Hepatocyte (in vitro differentiated cells): ENCODE measurements around the gene PREX1. TPM values are rescaled to one million over a fixed set of nuclear protein-coding genes. Genes with fewer than 3 reads are reported as not detected.

ENCODE experiments used
- DNase-seq: peaks from one replicate; pipeline ENCODE4 v3.0.0-alpha.2; 2016; ENCODE audit warnings: low spot score
- H2AFZ ChIP-seq: fragments of 200-600 bp; sonication (generic); 2 replicates; pipeline ENCODE4 v1.6.0; 2016; ENCODE audit warnings: antibody characterized with exemption, mild to moderate bottlenecking
- H3K27ac ChIP-seq: fragments of 200-600 bp; sonication (generic); 2 replicates; pipeline ENCODE4 v1.5.1; 2016; ENCODE audit warnings: mild to moderate bottlenecking
- H3K27me3 ChIP-seq: fragments of 200-600 bp; sonication (generic); 2 replicates; pipeline ENCODE4 v1.6.1; 2016
- H3K36me3 ChIP-seq: fragments of 200-600 bp; sonication (generic); replicated peaks from 2 replicates; pipeline ENCODE4 v1.5.1; 2016; ENCODE audit warnings: low read depth; ENCODE audit not compliant: insufficient read depth
- H3K4me1 ChIP-seq: fragments of 200-600 bp; sonication (generic); 2 replicates; pipeline ENCODE4 v1.5.1; 2016; ENCODE audit warnings: mild to moderate bottlenecking, moderate library complexity; ENCODE audit not compliant: insufficient read depth
- H3K4me2 ChIP-seq: fragments of 200-600 bp; sonication (generic); 2 replicates; pipeline ENCODE4 v1.6.0; 2016
- H3K4me3 ChIP-seq: fragments of 200-600 bp; sonication (generic); 2 replicates; pipeline ENCODE4 v1.5.1; 2016; ENCODE audit warnings: mild to moderate bottlenecking
- H3K79me2 ChIP-seq: fragments of 200-600 bp; sonication (generic); 2 replicates; pipeline ENCODE4 v1.6.0; 2017; ENCODE audit warnings: mild to moderate bottlenecking
- H3K9me2 ChIP-seq: fragments of 200-600 bp; sonication (generic); replicated peaks from 2 replicates; pipeline ENCODE4 v1.6.0; 2017; ENCODE audit warnings: mild to moderate bottlenecking; ENCODE audit not compliant: insufficient read depth
- H3K9me3 ChIP-seq: fragments of 200-600 bp; sonication (generic); 2 replicates; pipeline ENCODE4 v1.5.1; 2016; ENCODE audit warnings: low read depth, mild to moderate bottlenecking
- H4K20me1 ChIP-seq: fragments of 200-600 bp; sonication (generic); 2 replicates; pipeline ENCODE4 v1.6.0; 2016; ENCODE audit warnings: mild to moderate bottlenecking; ENCODE audit not compliant: insufficient read depth, poor library complexity, severe bottlenecking
- EZH2 ChIP-seq: fragments of 200-600 bp; sonication (generic); IDR thresholded peaks from 2 replicates; pipeline ENCODE4 v1.6.1; 2016; ENCODE audit warnings: antibody characterized with exemption, mild to moderate bottlenecking, borderline replicate concordance
- EZH2phosphoT487 ChIP-seq: fragments of 200-600 bp; sonication (generic); IDR thresholded peaks from one replicate; pipeline ENCODE4 v1.6.1; 2018; ENCODE audit warnings: antibody characterized with exemption, mild to moderate bottlenecking, low read depth, moderate library complexity; ENCODE audit not compliant: unreplicated experiment, severe bottlenecking
- WGBS: methylation state at CpG from one replicate; pipeline ENCODE4 v1.1.6; 2016; ENCODE audit warnings: low lambda C conversion rate; ENCODE audit errors: missing lambda C conversion rate; 5-methylcytosine and 5-hydroxymethylcytosine counted together
- polyA plus RNA-seq: library from polyadenylated mRNA; unstranded; fragments of >200 nt; fragmentation: Nextera tagmentation; extraction: Ambion mirVana; gene quantifications from 2 replicates; pipeline ENCODE4 v1.2.1, GENCODE V29; 2016
- total RNA-seq: library from RNA; depleted of rRNA; stranded (reverse); fragments of >200 nt; gene quantifications from 2 replicates; pipeline ENCODE4 v1.2.3, GENCODE V29; 2014
- TF ChIP-seq, protein P1 (sequence below): fragments of 200-600 bp; sonication (generic); IDR thresholded peaks from 2 replicates; pipeline ENCODE4 v1.5.1; 2016; ENCODE audit warnings: antibody characterized with exemption, mild to moderate bottlenecking; ENCODE audit not compliant: poor library complexity

The PREX1 gene
- total and polyA plus RNA-seq, 2 experiments from 2014 or later: 1.8 to 2.9 TPM

DNA sequence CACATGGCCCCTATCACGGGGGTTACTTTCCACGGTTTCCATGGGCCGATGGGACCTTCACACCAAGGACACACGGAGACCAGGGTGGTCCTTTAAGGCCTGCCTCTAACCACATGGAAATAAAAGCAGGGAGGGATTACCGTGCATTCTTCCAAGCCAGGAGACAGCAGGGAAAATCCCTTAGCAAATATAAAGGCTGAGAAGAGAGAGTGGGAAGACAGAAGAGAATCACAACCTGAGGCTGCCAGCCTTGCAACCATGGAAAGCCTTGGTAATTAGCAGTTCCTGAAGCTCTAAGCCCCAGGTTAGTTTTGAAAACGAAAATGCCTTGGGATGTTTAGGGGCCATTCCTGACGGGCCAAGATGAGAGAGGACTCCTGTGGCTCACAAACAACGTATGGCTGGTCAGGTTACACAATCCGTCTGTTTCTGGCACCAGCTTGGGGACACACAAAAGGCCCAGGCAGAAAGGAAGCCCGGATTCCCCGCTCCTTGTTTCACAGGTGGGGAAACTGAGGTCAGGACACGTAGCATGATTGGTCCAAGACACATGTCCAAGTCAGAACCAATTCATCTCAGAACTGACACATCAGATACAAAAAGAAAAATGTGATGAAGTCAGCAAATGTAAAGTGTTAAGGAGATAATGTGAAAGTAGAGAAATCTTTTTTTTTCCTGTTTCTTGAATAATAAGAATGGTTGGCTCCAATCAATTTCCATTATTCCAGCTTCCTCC is 2.8 kb downstream of the PREX1 start:
- WGBS: 23% methylated on average over 12 of the region's 12 CpGs
- H3K36me3 ChIP-seq: no peaks in the 10 kb centered on the region
- H3K4me2 ChIP-seq: no peak overlapping the region
- peaks cover 50% of the 10 kb centered on the region for H3K27me3 ChIP-seq
- TF ChIP-seq, protein P1, sequence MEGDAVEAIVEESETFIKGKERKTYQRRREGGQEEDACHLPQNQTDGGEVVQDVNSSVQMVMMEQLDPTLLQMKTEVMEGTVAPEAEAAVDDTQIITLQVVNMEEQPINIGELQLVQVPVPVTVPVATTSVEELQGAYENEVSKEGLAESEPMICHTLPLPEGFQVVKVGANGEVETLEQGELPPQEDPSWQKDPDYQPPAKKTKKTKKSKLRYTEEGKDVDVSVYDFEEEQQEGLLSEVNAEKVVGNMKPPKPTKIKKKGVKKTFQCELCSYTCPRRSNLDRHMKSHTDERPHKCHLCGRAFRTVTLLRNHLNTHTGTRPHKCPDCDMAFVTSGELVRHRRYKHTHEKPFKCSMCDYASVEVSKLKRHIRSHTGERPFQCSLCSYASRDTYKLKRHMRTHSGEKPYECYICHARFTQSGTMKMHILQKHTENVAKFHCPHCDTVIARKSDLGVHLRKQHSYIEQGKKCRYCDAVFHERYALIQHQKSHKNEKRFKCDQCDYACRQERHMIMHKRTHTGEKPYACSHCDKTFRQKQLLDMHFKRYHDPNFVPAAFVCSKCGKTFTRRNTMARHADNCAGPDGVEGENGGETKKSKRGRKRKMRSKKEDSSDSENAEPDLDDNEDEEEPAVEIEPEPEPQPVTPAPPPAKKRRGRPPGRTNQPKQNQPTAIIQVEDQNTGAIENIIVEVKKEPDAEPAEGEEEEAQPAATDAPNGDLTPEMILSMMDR: no peak
- TF ChIP-seq EZH2 (no peak), EZH2phosphoT487 (no peak)
- H3K9me3 ChIP-seq: no peaks in the 10 kb centered on the region
- no peaks in the 10 kb centered on the region for H3K9me2 ChIP-seq
- H4K20me1 ChIP-seq: no peaks in the 10 kb centered on the region
- H3K4me1 ChIP-seq: peaks cover 5% of the 10 kb centered on the region
- no peak overlapping the region for H3K27ac ChIP-seq
- DNase-seq: no peak
- no peaks in the 10 kb centered on the region for H3K79me2 ChIP-seq
- H2AFZ ChIP-seq: no peak overlapping the region
- no peak overlapping the region for H3K4me3 ChIP-seq

DNA sequence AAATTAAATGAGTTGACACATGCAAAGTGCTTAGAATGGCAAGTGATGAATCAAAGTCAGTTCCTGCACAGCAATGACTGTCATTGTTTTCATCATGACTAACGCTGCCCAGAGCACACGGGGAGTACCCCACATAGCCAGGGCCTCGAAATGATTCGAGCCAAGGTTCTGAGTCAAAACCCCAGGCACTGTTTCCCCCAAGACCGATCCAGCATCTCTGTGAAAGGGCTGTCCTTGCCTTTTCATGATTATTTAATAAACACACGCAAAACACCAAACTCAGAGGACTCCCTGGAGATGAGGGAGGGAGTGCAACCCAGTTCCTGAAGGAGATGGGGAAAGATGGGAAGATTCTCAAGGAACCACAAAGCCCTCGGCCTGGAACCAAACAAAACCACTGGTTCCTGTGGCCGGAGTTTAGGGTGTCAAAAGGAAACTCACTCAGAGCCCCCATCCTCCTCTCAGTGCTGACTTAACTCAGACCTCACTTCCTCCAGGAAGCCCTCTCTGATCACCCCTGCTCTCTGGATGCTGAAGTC is 3.8 kb downstream of the PREX1 start:
- TF ChIP-seq EZH2 (no peak), EZH2phosphoT487 (no peak)
- TF ChIP-seq, protein P1: no peak
- no peaks in the 10 kb centered on the region for H3K79me2 ChIP-seq
- no peaks in the 10 kb centered on the region for H3K9me2 ChIP-seq
- no peak overlapping the region for H3K27ac ChIP-seq
- whole genome bisulfite sequencing: 87% methylated on average over 8 of the region's 8 CpGs
- no peak overlapping the region for H3K4me2 ChIP-seq
- H3K4me1 ChIP-seq: peaks cover 5% of the 10 kb centered on the region
- H3K9me3 ChIP-seq: no peaks in the 10 kb centered on the region
- no peaks in the 10 kb centered on the region for H4K20me1 ChIP-seq
- no peak overlapping the region for H2AFZ ChIP-seq
- DNase-seq: no peak
- no peaks in the 10 kb centered on the region for H3K36me3 ChIP-seq
- H3K4me3 ChIP-seq: no peak overlapping the region
- H3K27me3 ChIP-seq: peaks cover 40% of the 10 kb centered on the region

DNA sequence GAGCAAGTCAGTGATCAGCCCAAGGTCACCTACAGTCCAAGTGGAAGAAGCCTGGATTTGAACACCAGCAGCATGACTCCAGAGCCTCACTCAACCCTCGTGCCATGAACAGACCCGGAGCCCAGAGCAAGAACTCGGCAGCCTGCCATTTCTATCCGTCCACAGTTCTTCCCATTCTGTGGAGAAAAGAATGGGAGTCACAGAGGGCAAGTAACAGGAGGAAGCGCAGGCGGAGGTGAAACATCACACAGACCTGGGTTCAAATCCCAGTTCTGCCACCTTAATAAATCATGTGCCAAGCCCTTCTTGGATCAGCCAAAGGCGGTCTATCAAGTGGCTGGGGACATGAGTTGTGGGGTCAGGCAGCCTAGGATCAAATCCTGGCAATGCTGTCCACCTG is 4.3 kb downstream of the PREX1 start:
- Histone ChIP-seq H3K4me3 (no peak overlapping the region), H3K36me3 (no peaks in the 10 kb centered on the region)

More for the DNA sequence above, 4.3 kb downstream of the PREX1 start:
- Histone ChIP-seq H3K9me2 (no peaks in the 10 kb centered on the region), H3K27me3 (peaks cover 35% of the 10 kb centered on the region), H3K27ac (no peak overlapping the region), H4K20me1 (no peaks in the 10 kb centered on the region), H3K4me2 (no peak overlapping the region), H3K4me1 (peaks cover 5% of the 10 kb centered on the region), H2AFZ (no peak overlapping the region), H3K79me2 (no peaks in the 10 kb centered on the region), H3K9me3 (no peaks in the 10 kb centered on the region)
- WGBS: 97% methylated on average over 7 of the region's 7 CpGs
- TF ChIP-seq EZH2 (no peak), EZH2phosphoT487 (no peak)
- TF ChIP-seq, protein P1: no peak
- DNase-seq: no peak
